ENCODE results near the gene NOS3. TPM values are rescaled to one million over a fixed set of nuclear protein-coding genes. Genes with fewer than 3 reads are reported as not detected.

The NOS3 gene
- total and polyA plus RNA-seq, 5 donors from 2014 or later, result 3.2 to 10.7 (median 7.4) TPM

GRCh38 chr7:151015967-151016366, 25.1 kb downstream of the NOS3 start:
- peaks cover 78% of the 10 kb centered on the region for H3K4me1 ChIP-seq (ENCODE audit: control insufficient read depth, insufficient read depth, low read length, poor library complexity, severe bottlenecking)
- H3K36me3 Mint-ChIP-seq, result peaks cover 17% of the 10 kb centered on the region
- peaks cover 5% of the 10 kb centered on the region for H3K27me3 ChIP-seq (ENCODE audit: control insufficient read depth, insufficient read depth, low read length)
- ATAC-seq (ENCODE audit: low read depth in 2 of 2) (no peak), DNase-seq (no peak)
- H3K27me3 Mint-ChIP-seq, result peaks cover 39% of the 10 kb centered on the region
- no peak overlapping the region for H3K4me3 ChIP-seq (ENCODE audit: low read depth, low read length)
- peak overlapping the region in 3 of 4 donors; percentile 56 to 99 (median 77) for H3K4me3 Mint-ChIP-seq
- H3K27ac ChIP-seq (ENCODE audit: insufficient read depth, low read length, poor library complexity, severe bottlenecking), result no peak overlapping the region
- no peaks in the 10 kb centered on the region for H3K9me3 ChIP-seq (ENCODE audit: control insufficient read depth in 2 of 2, low read length in 2 of 2)
- peaks cover 19 to 84% (median 53%) of the 10 kb centered on the region in 4 donors for H3K4me1 Mint-ChIP-seq
- no peaks in the 10 kb centered on the region for H3K36me3 ChIP-seq (ENCODE audit: control insufficient read depth, insufficient read depth, low read length)
- H3K27ac Mint-ChIP-seq, result peak overlapping the region; percentile 95 to 100 (median 99)
- peaks cover 0 to 4% (median 2%) of the 10 kb centered on the region in 7 donors for H3K9me3 Mint-ChIP-seq

- Mint-ChIP-seq H3K4me3 (peak overlapping the region; percentile 36 to 99 (median 66)), H3K9me3 (peaks cover 0 to 4% (median 2%) of the 10 kb centered on the region in 7 donors), H3K27ac (peak overlapping the region; percentile 82 to 95 (median 94)), H3K4me1 (peaks cover 19 to 79% (median 49%) of the 10 kb centered on the region in 4 donors), H3K36me3 (peaks cover 17% of the 10 kb centered on the region), H3K27me3 (peaks cover 40% of the 10 kb centered on the region)
- Histone ChIP-seq H3K36me3 (ENCODE audit: control insufficient read depth, insufficient read depth, low read length) (no peaks in the 10 kb centered on the region), H3K4me1 (ENCODE audit: control insufficient read depth, insufficient read depth, low read length, poor library complexity, severe bottlenecking) (peaks cover 74% of the 10 kb centered on the region), H3K27ac (ENCODE audit: insufficient read depth, low read length, poor library complexity, severe bottlenecking) (no peak overlapping the region), H3K27me3 (ENCODE audit: control insufficient read depth, insufficient read depth, low read length) (peaks cover 5% of the 10 kb centered on the region), H3K4me3 (ENCODE audit: low read depth, low read length) (no peak overlapping the region), H3K9me3 (ENCODE audit: control insufficient read depth in 2 of 2, low read length in 2 of 2) (no peaks in the 10 kb centered on the region)
- DNase-seq (no peak), ATAC-seq (ENCODE audit: low read depth in 2 of 2) (no peak)
Observed at GRCh38 chr7:151016505-151016904, 25.7 kb downstream of the NOS3 start.

- ATAC-seq (ENCODE audit: low read depth in 2 of 2) (no peak), DNase-seq (no peak)
- H3K27ac Mint-ChIP-seq, result peak overlapping the region; percentile 82 to 95 (median 94)
- no peak overlapping the region for H3K27ac ChIP-seq (ENCODE audit: insufficient read depth, low read length, poor library complexity, severe bottlenecking)
- peaks cover 19 to 75% (median 46%) of the 10 kb centered on the region in 4 donors for H3K4me1 Mint-ChIP-seq
- peaks cover 70% of the 10 kb centered on the region for H3K4me1 ChIP-seq (ENCODE audit: control insufficient read depth, insufficient read depth, low read length, poor library complexity, severe bottlenecking)
- peaks cover 5% of the 10 kb centered on the region for H3K27me3 ChIP-seq (ENCODE audit: control insufficient read depth, insufficient read depth, low read length)
- H3K27me3 Mint-ChIP-seq, result peaks cover 40% of the 10 kb centered on the region
- H3K9me3 Mint-ChIP-seq, result peaks cover 0 to 4% (median 2%) of the 10 kb centered on the region in 7 donors
- H3K9me3 ChIP-seq (ENCODE audit: control insufficient read depth in 2 of 2, low read length in 2 of 2), result no peaks in the 10 kb centered on the region
- no peaks in the 10 kb centered on the region for H3K36me3 ChIP-seq (ENCODE audit: control insufficient read depth, insufficient read depth, low read length)
- peak overlapping the region; percentile 28 to 89 (median 86) for H3K4me3 Mint-ChIP-seq
- H3K4me3 ChIP-seq (ENCODE audit: low read depth, low read length), result no peak overlapping the region
- peaks cover 15% of the 10 kb centered on the region for H3K36me3 Mint-ChIP-seq
Observed at GRCh38 chr7:151016942-151017341, 26.1 kb downstream of the NOS3 start.

GRCh38 chr7:151017370-151017952, 26.6 kb downstream of the NOS3 start:
- H3K36me3 Mint-ChIP-seq, result peaks cover 10% of the 10 kb centered on the region
- ATAC-seq (ENCODE audit: low read depth in 2 of 2), result no peak
- Histone ChIP-seq H3K36me3 (ENCODE audit: control insufficient read depth, insufficient read depth, low read length) (no peaks in the 10 kb centered on the region), H3K27ac (ENCODE audit: insufficient read depth, low read length, poor library complexity, severe bottlenecking) (peak overlapping the region; percentile 63), H3K9me3 (ENCODE audit: control insufficient read depth in 2 of 2, low read length in 2 of 2) (no peaks in the 10 kb centered on the region), H3K27me3 (ENCODE audit: control insufficient read depth, insufficient read depth, low read length) (peaks cover 5% of the 10 kb centered on the region), H3K4me1 (ENCODE audit: control insufficient read depth, insufficient read depth, low read length, poor library complexity, severe bottlenecking) (peaks cover 65% of the 10 kb centered on the region), H3K4me3 (ENCODE audit: low read depth, low read length) (no peak overlapping the region)
- H3K9me3 Mint-ChIP-seq, result peaks cover 0 to 4% (median 2%) of the 10 kb centered on the region in 7 donors
- H3K27ac Mint-ChIP-seq, result peak overlapping the region; percentile 89 to 95 (median 94)
- H3K4me3 Mint-ChIP-seq, result peak overlapping the region; percentile 84 to 89 (median 89)
- H3K27me3 Mint-ChIP-seq, result peaks cover 40% of the 10 kb centered on the region
- no peak for DNase-seq
- H3K4me1 Mint-ChIP-seq, result peaks cover 19 to 69% (median 41%) of the 10 kb centered on the region in 4 donors

- Mint-ChIP-seq H3K9me3 (peaks cover 0 to 4% (median 0%) of the 10 kb centered on the region in 7 donors), H3K4me3 (peak overlapping the region; percentile 84 to 89 (median 89)), H3K27me3 (peaks cover 43% of the 10 kb centered on the region), H3K4me1 (peaks cover 19 to 64% (median 38%) of the 10 kb centered on the region in 4 donors), H3K36me3 (peaks cover 7% of the 10 kb centered on the region), H3K27ac (peak overlapping the region; percentile 89 to 95 (median 94))
- H3K4me1 ChIP-seq (ENCODE audit: control insufficient read depth, insufficient read depth, low read length, poor library complexity, severe bottlenecking), result peaks cover 59% of the 10 kb centered on the region
- H3K27me3 ChIP-seq (ENCODE audit: control insufficient read depth, insufficient read depth, low read length), result peaks cover 5% of the 10 kb centered on the region
- peak; percentile 71 to 82 (median 80) for DNase-seq
- peak overlapping the region; percentile 63 for H3K27ac ChIP-seq (ENCODE audit: insufficient read depth, low read length, poor library complexity, severe bottlenecking)
- ATAC-seq (ENCODE audit: low read depth in 2 of 2), result peak; percentile 59 to 62
- H3K9me3 ChIP-seq (ENCODE audit: control insufficient read depth in 2 of 2, low read length in 2 of 2), result no peaks in the 10 kb centered on the region
- H3K36me3 ChIP-seq (ENCODE audit: control insufficient read depth, insufficient read depth, low read length), result no peaks in the 10 kb centered on the region
- H3K4me3 ChIP-seq (ENCODE audit: low read depth, low read length), result peak overlapping the region; percentile 19
Observed at GRCh38 chr7:151017953-151018420, 27.2 kb downstream of the NOS3 start.

- no peak overlapping the region for H3K4me3 ChIP-seq (ENCODE audit: low read depth, low read length)
- H3K4me1 Mint-ChIP-seq, result peaks cover 19 to 60% (median 38%) of the 10 kb centered on the region in 4 donors
- peak; percentile 42 to 62 (median 60) for DNase-seq
- H3K27me3 ChIP-seq (ENCODE audit: control insufficient read depth, insufficient read depth, low read length), result peaks cover 5% of the 10 kb centered on the region
- peaks cover 54% of the 10 kb centered on the region for H3K4me1 ChIP-seq (ENCODE audit: control insufficient read depth, insufficient read depth, low read length, poor library complexity, severe bottlenecking)
- peaks cover 46% of the 10 kb centered on the region for H3K27me3 Mint-ChIP-seq
- peak overlapping the region; percentile 89 to 95 (median 94) for H3K27ac Mint-ChIP-seq
- ATAC-seq (ENCODE audit: low read depth in 2 of 2), result peak; percentile 37 to 39
- H3K9me3 ChIP-seq (ENCODE audit: control insufficient read depth in 2 of 2, low read length in 2 of 2), result no peaks in the 10 kb centered on the region
- H3K27ac ChIP-seq (ENCODE audit: insufficient read depth, low read length, poor library complexity, severe bottlenecking), result no peak overlapping the region
- peaks cover 0 to 4% (median 0%) of the 10 kb centered on the region in 7 donors for H3K9me3 Mint-ChIP-seq
- peaks cover 7% of the 10 kb centered on the region for H3K36me3 Mint-ChIP-seq
- no peaks in the 10 kb centered on the region for H3K36me3 ChIP-seq (ENCODE audit: control insufficient read depth, insufficient read depth, low read length)
- peak overlapping the region; percentile 84 to 89 (median 89) for H3K4me3 Mint-ChIP-seq
Observed at GRCh38 chr7:151018421-151019129, 27.8 kb downstream of the NOS3 start.

- Histone ChIP-seq H3K4me3 (ENCODE audit: low read depth, low read length) (no peak overlapping the region), H3K4me1 (ENCODE audit: control insufficient read depth, insufficient read depth, low read length, poor library complexity, severe bottlenecking) (peaks cover 48% of the 10 kb centered on the region), H3K27ac (ENCODE audit: insufficient read depth, low read length, poor library complexity, severe bottlenecking) (no peak overlapping the region), H3K27me3 (ENCODE audit: control insufficient read depth, insufficient read depth, low read length) (peaks cover 5% of the 10 kb centered on the region), H3K9me3 (ENCODE audit: control insufficient read depth in 2 of 2, low read length in 2 of 2) (no peaks in the 10 kb centered on the region), H3K36me3 (ENCODE audit: control insufficient read depth, insufficient read depth, low read length) (no peaks in the 10 kb centered on the region)
- Mint-ChIP-seq H3K4me1 (peaks cover 18 to 55% (median 35%) of the 10 kb centered on the region in 4 donors), H3K27ac (peak overlapping the region in 1 of 3 donors; percentile 87), H3K27me3 (peaks cover 41% of the 10 kb centered on the region), H3K9me3 (peaks cover 0 to 3% (median 0%) of the 10 kb centered on the region in 7 donors), H3K4me3 (peak overlapping the region; percentile 80 to 91 (median 85)), H3K36me3 (peaks cover 7% of the 10 kb centered on the region)
- no peak for DNase-seq
- ATAC-seq (ENCODE audit: low read depth in 2 of 2), result no peak
Observed at GRCh38 chr7:151019130-151019447, 28.3 kb downstream of the NOS3 start.

Data from CD4-positive, CD25-positive, alpha-beta regulatory T cell (primary cell).